Stimulated activated CD4-positive, alpha-beta T cell treated with anti-CD3 and anti-CD28 coated beads, Interleukin-1b, Interleukin-23, amount 100 ng/mL, for 4 hours (primary cell): ENCODE measurements around the gene OR10S1.
"Not testable (repeated sequence)": the region's sequence is repeated elsewhere in the genome, so short reads cannot be mapped to it uniquely, and the experiment has no call there.

Experiments used
- DNase-seq, 2 donors: peaks; one replicate each; pipeline ENCODE4 v3.0.0-alpha.2; 2020; ENCODE audit warnings: low read depth in 2 of 2

Gene OR10S1, protein sequence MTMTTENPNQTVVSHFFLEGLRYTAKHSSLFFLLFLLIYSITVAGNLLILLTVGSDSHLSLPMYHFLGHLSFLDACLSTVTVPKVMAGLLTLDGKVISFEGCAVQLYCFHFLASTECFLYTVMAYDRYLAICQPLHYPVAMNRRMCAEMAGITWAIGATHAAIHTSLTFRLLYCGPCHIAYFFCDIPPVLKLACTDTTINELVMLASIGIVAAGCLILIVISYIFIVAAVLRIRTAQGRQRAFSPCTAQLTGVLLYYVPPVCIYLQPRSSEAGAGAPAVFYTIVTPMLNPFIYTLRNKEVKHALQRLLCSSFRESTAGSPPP

DNA sequence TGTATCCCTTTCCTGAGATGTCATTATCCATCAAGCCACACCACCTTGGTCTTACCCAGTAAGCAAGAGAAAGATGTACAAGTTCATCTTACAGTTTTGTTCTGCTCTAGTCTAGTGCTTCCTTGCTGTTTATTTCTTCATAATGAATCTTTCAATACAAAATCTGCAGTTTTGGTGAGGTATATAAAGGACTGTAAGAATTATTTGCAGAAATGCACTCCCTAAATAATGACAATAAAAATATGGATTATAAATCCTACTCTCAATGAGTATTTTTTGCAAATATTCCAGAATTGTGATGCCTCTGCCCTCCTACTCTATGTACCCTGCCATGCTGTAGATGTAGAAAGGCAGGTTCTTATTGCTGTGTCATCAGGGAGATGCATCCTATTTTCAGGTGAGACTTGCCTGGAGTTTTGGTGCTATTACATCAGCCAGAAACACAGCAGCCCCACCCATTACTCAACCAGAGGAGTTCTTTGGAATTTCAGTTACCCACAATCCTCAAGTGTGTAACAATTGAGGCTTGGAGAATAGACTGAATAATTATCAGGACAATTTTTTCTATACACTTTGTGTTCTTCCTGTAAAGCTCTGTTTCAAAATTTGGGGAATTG, at the start of gene OR10S1:
Gene OR10S1 (minus strand): TSS at position 51 of the 617 bp plus-strand sequence. CDS start 117 bp downstream, outside the sequence.
- DNase-seq: no peak

GRCh38 chr11:124026498-124026897, 48.9 kb upstream of the OR10S1 start, which contains the start of gene OR10G8:
Gene OR10G8 (plus strand): TSS chr11:124026798. CDS start chr11:124029623, 2,825 bp downstream.
- no peak for DNase-seq

- not testable (repeated sequence) for DNase-seq
Measured at GRCh38 chr11:124015837-124016236, 38.3 kb upstream of the OR10S1 start.

DNA sequence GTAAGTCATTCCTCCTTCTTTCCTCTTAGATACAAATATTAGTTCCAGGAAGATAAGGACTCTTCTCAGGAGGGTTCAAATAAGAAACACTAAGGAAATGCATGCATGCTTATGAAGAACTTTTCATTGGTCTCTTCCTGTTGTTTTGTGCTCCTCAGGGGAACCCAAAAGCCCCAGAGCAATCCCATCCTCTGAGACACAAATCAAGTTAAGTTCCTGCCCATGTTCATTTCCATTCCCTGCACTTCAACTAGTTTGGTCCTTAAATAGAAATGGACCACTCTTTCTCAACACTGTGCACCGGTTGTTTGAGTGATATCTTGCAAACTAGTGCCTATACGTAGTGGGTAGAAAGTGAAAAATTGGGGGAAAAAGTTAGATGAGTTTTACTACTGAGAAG, 35.1 kb upstream of the OR10S1 start, which contains the start of gene OR10G4:
Gene OR10G4 (plus strand): TSS at position 301 of the 400 bp plus-strand sequence. CDS start 2,578 bp downstream, outside the sequence.
- no peak for DNase-seq

GRCh38 chr11:123995119-123995518, 17.5 kb upstream of the OR10S1 start, which contains the start of gene OR10G6:
Gene OR10G6 (minus strand): TSS chr11:123995161. CDS start chr11:123995161, 0 bp downstream.
- DNase-seq: no peak

DNA sequence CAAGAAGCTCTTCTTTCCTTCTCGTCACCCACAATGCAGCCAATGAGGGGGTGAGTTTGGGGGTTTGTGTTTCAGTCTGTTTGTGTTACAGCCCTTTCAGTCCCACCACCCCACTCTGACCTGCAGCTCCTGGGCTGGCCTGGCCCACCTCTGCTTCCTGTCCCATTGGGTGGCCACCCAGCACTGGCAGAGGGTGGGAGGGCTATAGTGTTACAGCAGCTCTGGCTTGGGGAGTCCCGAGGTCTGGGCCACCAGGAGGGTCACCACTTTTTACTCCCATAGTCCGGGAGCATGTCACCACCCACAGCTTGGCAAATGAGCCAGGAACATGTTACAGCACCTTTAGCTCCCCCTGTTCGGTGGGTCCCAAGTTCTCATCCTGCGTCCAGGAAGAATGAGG, 1.7 kb upstream of the OR10S1 start:
- no peak for DNase-seq

GRCh38 chr11:123976770-123977560, 616 bp downstream of the OR10S1 start:
- DNase-seq: no peak

DNA sequence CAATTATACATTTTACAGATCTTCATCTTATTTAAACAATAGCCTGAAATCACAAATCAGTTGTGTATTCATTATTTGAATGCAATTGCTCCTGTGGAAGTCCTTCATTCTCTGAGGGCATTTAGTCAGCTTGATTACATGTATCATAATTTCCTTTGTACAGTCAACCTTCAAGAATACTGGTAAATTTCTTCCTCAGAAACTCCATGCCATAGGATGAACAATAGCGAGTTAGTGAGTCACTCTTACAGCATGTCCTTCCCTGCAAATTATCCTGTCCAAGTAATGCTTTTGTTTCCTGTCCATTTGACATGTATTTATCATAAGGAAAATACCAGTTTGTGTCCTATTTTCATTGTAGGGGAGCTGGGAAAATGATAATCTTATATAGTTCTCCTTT, 3.8 kb downstream of the OR10S1 start:
- DNase-seq: no peak

- no peak for DNase-seq
Measured at GRCh38 chr11:123956752-123957151, 20.8 kb downstream of the OR10S1 start.

- DNase-seq: no peak
Measured at GRCh38 chr11:123945132-123945531, 32.4 kb downstream of the OR10S1 start.

DNA sequence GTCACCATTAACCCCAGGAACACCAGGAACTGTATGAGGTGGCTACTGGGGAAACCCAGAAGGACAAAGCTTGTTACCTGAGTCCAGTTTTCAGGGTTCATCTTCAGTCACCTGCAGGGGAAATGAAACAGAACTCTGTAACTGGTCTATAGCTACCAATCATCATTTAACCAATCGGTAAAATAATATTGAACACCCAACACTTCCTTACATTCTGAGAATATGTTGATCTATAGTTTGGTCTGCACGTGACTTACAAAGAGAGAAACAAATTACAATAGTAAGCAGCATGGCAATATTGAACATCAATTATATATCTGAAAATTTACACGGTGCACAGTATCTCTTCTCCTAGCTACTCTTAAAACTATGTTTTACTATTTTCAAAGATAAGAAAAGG, 33.8 kb downstream of the OR10S1 start, which contains the start of gene OR6T1:
Gene OR6T1 (minus strand): TSS at position 101 of the 400 bp plus-strand sequence. CDS start 0 bp downstream, at position 101.
- DNase-seq: no peak

DNA sequence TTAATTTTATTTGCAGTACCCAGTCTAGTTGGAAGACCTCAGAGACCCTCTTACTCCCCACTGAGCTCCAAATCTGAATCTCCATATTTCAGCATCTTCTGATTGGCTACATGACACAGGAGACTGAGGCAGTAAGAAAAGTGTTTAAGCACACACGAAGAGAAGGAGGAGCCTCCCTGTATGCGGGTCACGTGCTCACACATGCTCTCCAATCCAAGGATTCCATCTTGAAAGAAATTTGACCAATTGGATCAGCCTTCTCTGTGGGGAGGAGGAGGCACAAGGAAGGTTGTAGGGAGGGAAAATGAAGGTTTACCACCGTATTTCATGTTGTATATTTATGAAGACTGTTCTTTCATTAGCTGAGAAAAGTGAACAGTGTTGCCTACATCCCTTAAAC, 35.2 kb downstream of the OR10S1 start:
- no peak for DNase-seq

DNA sequence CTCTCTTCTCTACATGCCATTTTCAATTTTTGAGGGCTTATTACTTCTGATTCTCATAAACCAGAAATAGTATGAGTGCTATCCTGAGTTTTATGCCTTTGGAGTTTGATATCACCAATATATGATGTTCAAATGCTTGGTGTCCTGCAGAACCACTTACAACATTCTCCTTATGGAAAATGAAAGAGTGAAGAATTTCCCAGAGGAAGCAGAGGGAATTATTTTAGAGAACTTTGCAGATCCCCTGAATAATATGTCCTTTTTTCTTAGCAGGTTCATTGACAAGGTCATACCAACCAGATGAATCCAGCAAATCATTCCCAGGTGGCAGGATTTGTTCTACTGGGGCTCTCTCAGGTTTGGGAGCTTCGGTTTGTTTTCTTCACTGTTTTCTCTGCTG, 38.3 kb downstream of the OR10S1 start, which contains the start of gene OR4D5:
Gene OR4D5 (plus strand): TSS at position 301 of the 400 bp plus-strand sequence. CDS start 0 bp downstream, at position 301.
- DNase-seq: no peak
